Endodermal cell (in vitro differentiated cells): ENCODE data around the gene PLCB4. TPM values are rescaled to one million over a fixed set of nuclear protein-coding genes. Genes with fewer than 3 reads are reported as not detected.

ENCODE experiments used
- DNase-seq: peaks from one replicate; pipeline ENCODE4 v3.0.0-alpha.2; 2017
- H3K27ac ChIP-seq: 2 replicates; pipeline ENCODE4 v1.5.1; 2013; ENCODE audit warnings: mild to moderate bottlenecking, low read depth, low read length, moderate library complexity
- H3K27me3 ChIP-seq: 2 replicates; pipeline ENCODE4 v1.6.1; 2013; ENCODE audit warnings: mild to moderate bottlenecking, low read length, moderate library complexity; ENCODE audit not compliant: insufficient read depth, control insufficient read depth, poor library complexity, severe bottlenecking
- H3K36me3 ChIP-seq: 2 replicates; pipeline ENCODE4 v1.7.0; 2013; ENCODE audit warnings: mild to moderate bottlenecking, low read length, moderate library complexity; ENCODE audit not compliant: control insufficient read depth, insufficient read depth
- H3K4me1 ChIP-seq: one replicate; pipeline ENCODE4 v1.7.0; 2013; ENCODE audit warnings: low read length; ENCODE audit not compliant: control insufficient read depth, insufficient read depth
- H3K4me3 ChIP-seq: 2 replicates; pipeline ENCODE4 v1.5.1; 2013; ENCODE audit warnings: mild to moderate bottlenecking, low read length, moderate library complexity
- H3K9ac ChIP-seq: 2 replicates; pipeline ENCODE4 v1.6.1; 2013; ENCODE audit warnings: mild to moderate bottlenecking, low read length, moderate library complexity; ENCODE audit not compliant: poor library complexity, severe bottlenecking; ENCODE audit errors: extremely low read depth
- H3K9me3 ChIP-seq: 2 replicates; pipeline ENCODE4 v1.6.1; 2013; ENCODE audit warnings: mild to moderate bottlenecking, low read length, moderate library complexity; ENCODE audit not compliant: control insufficient read depth
- H3K27ac Mint-ChIP-seq: 2 replicates; pipeline ENCODE4 v1.8.0; 2020; ENCODE audit warnings: mixed read lengths
- H3K27me3 Mint-ChIP-seq: 2 replicates; pipeline ENCODE4 v1.8.0; 2021; ENCODE audit warnings: mild to moderate bottlenecking, mixed read lengths; ENCODE audit not compliant: insufficient read depth
- H3K36me3 Mint-ChIP-seq: 2 replicates; pipeline ENCODE4 v1.8.0; 2020; ENCODE audit warnings: low read depth, mixed read lengths
- H3K4me1 Mint-ChIP-seq: 2 replicates; pipeline ENCODE4 v1.8.0; 2020; ENCODE audit warnings: mixed read lengths
- H3K4me3 Mint-ChIP-seq: 2 replicates; pipeline ENCODE4 v1.8.0; 2020; ENCODE audit warnings: mild to moderate bottlenecking, moderate library complexity, mixed read lengths
- H3K9me3 Mint-ChIP-seq: 2 replicates; pipeline ENCODE4 v1.8.0; 2020; ENCODE audit warnings: mild to moderate bottlenecking, mixed read lengths
- WGBS, 2 experiments: methylation state at CpG; one replicate each; pipeline versions ENCODE4 v1.1.5 to v1.1.7; 2013; ENCODE audit warnings: missing lambda C conversion rate in 2 of 2, mixed read lengths in 1 of 2; ENCODE audit not compliant: insufficient coverage in 1 of 2, insufficient read length in 1 of 2; 5-methylcytosine and 5-hydroxymethylcytosine counted together
- total RNA-seq, 2 donors: library from RNA; stranded (reverse); fragmentation: NEBNext Ultra II Directional in 1 of 2; extraction: Animal tissue kit (Norgen Biotek cat#: 25700) in 1 of 2; gene quantifications; 2 replicates in 1 of 2; 3 replicates in 1 of 2; pipeline ENCODE4 v1.2.1, GENCODE V29; 2021
- TF ChIP-seq, protein P1 (sequence below): fragments of 200-600 bp; sonication (generic); conservative IDR thresholded peaks from 2 replicates; pipeline ENCODE4 v1.5.0; 2021; ENCODE audit warnings: antibody characterized with exemption, mild to moderate bottlenecking

PLCB4 gene
- total RNA-seq, 2 donors from 2014 or later, result 14.4 to 14.6 TPM

DNA sequence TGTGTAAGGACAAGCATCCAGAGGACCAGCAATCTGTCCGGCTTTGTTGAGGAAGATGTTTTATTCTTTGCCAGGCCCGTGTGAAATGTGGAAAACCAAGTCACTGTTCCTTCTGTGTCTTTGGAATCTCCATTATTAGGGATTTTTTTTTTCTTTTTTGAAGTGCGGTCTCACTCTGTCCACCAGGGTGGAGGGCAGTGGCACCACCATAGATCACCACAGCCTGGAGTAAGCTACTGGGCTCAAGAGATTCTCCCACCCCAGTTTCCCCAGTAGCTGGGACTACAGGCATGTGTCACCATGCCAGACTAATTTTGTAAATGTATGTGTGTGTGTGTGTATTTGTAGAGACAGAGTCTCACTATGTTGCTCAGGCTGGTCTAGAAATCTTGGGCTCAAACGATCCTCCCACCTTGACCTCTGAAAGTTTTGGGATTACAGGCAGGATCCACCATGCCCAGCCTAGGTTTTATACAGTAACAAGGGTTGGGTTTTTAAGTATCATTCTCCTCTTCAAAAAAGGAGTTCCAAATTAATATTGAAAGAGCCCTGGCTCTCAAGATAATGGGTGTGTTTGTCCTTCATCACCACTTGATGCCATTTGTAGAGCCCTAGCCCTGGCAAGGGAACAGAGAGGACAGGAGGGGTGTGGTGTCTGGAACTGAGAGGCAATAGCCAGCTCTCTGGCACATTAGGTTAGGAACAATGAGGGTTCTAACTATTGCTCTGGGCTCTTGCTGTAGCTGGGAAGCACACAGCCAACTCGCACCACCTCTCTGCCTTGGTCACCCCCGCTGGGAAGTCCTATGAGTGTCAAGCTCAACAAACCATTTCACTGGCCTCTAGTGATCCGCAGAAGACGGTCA lies 448.6 kb downstream of the PLCB4 start:
- Mint-ChIP-seq H3K27ac (no peak overlapping the region), H3K9me3 (no peaks in the 10 kb centered on the region), H3K4me3 (no peak overlapping the region), H3K27me3 (peaks cover 78% of the 10 kb centered on the region), H3K36me3 (no peaks in the 10 kb centered on the region), H3K4me1 (peaks cover 20% of the 10 kb centered on the region)
- WGBS, 2 experiments, result 83 to 88% methylated on average over 3 to 8 of the region's 8 CpGs
- Histone ChIP-seq H3K27ac (no peak overlapping the region), H3K4me1 (peaks cover 11% of the 10 kb centered on the region), H3K27me3 (peaks cover 63% of the 10 kb centered on the region), H3K4me3 (no peak overlapping the region), H3K9ac (no peak overlapping the region), H3K36me3 (no peaks in the 10 kb centered on the region), H3K9me3 (no peaks in the 10 kb centered on the region)
- DNase-seq, result no peak
- TF ChIP-seq, protein P1, sequence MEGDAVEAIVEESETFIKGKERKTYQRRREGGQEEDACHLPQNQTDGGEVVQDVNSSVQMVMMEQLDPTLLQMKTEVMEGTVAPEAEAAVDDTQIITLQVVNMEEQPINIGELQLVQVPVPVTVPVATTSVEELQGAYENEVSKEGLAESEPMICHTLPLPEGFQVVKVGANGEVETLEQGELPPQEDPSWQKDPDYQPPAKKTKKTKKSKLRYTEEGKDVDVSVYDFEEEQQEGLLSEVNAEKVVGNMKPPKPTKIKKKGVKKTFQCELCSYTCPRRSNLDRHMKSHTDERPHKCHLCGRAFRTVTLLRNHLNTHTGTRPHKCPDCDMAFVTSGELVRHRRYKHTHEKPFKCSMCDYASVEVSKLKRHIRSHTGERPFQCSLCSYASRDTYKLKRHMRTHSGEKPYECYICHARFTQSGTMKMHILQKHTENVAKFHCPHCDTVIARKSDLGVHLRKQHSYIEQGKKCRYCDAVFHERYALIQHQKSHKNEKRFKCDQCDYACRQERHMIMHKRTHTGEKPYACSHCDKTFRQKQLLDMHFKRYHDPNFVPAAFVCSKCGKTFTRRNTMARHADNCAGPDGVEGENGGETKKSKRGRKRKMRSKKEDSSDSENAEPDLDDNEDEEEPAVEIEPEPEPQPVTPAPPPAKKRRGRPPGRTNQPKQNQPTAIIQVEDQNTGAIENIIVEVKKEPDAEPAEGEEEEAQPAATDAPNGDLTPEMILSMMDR, result peak; percentile 49

DNA sequence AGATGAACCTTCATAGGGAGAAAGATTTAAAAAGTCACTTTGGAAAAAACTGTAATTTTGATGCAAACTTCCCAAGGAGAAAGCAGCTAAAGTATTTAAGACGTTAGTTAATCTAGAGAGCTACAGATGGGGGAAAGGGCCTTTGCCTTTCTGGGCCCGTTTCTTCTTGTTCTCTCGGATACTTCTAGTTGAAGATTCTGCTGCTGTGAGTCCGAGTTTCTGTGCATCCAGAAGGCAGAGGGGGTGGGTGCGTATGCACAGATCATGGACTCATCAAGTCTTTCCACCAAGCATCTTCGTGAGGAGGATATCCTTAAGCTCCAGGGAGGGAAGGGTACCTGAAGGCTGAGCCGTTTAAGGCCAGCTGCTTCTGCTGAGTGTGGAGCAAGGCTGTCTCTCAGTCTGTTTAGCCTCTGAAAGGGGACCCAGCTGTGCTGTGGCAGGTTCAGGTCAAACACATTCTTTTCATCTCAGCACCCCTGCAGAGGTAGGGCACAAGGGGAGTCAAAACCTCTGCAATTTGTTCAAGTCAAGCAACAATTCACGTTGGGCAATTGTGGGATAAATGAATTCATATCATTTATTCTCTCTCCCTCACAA lies 449.8 kb downstream of the PLCB4 start:
- H3K27me3 Mint-ChIP-seq, result peaks cover 68% of the 10 kb centered on the region
- Histone ChIP-seq H3K36me3 (no peaks in the 10 kb centered on the region), H3K9me3 (no peaks in the 10 kb centered on the region), H3K4me1 (peaks cover 11% of the 10 kb centered on the region), H3K4me3 (no peak overlapping the region), H3K9ac (no peak overlapping the region), H3K27ac (no peak overlapping the region), H3K27me3 (peaks cover 52% of the 10 kb centered on the region)
- TF ChIP-seq, protein P1, result no peak
- no peaks in the 10 kb centered on the region for H3K36me3 Mint-ChIP-seq
- 28 to 32% methylated on average over 4 to 7 of the region's 8 CpGs for WGBS, 2 experiments
- peaks cover 20% of the 10 kb centered on the region for H3K4me1 Mint-ChIP-seq
- H3K4me3 Mint-ChIP-seq, result no peak overlapping the region
- H3K27ac Mint-ChIP-seq, result no peak overlapping the region
- no peaks in the 10 kb centered on the region for H3K9me3 Mint-ChIP-seq
- peak; percentile 86 for DNase-seq

DNA sequence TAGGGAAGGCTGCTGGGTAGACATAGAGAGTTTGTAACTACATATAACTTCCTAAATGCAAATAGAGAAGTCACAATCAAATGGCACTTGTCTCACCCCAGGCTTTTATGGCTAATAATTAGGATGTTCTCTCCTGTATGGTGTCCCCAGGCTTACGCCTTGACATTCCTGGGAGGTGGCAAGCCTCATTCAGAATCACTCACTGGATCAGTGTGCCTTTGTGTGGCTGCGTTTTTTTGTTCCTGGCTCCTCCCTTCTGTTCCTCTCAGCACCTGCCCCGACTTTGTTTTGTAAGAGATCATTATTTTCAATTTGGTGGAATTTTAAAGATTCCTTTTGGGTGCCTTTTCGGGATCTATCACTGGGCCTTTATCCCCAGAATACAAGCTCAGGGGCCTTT lies 451.2 kb downstream of the PLCB4 start:
- Mint-ChIP-seq H3K4me1 (peaks cover 20% of the 10 kb centered on the region), H3K36me3 (no peaks in the 10 kb centered on the region), H3K27ac (no peak overlapping the region), H3K4me3 (no peak overlapping the region), H3K9me3 (no peaks in the 10 kb centered on the region), H3K27me3 (peaks cover 54% of the 10 kb centered on the region)
- TF ChIP-seq, protein P1, result no peak
- Histone ChIP-seq H3K27me3 (peaks cover 38% of the 10 kb centered on the region), H3K9ac (no peak overlapping the region), H3K4me1 (peaks cover 7% of the 10 kb centered on the region), H3K36me3 (no peaks in the 10 kb centered on the region), H3K4me3 (no peak overlapping the region), H3K27ac (no peak overlapping the region), H3K9me3 (no peaks in the 10 kb centered on the region)
- DNase-seq, result no peak
- 38 to 81% methylated on average over 2 to 4 of the region's 4 CpGs for WGBS, 2 experiments
